NCI-H526 treated with DMSO at 0.1 percent for 48 hours (cell line): ENCODE results near the gene ITPR1.

Experiments
- DNase-seq: peaks from one replicate; lab custom pipeline; 2025; lab: John Stamatoyannopoulos, UW

The ITPR1 gene

GRCh38 chr3:4720316-4721075 is 227.3 kb downstream of the ITPR1 start:
- DNase-seq, result no peak

DNA sequence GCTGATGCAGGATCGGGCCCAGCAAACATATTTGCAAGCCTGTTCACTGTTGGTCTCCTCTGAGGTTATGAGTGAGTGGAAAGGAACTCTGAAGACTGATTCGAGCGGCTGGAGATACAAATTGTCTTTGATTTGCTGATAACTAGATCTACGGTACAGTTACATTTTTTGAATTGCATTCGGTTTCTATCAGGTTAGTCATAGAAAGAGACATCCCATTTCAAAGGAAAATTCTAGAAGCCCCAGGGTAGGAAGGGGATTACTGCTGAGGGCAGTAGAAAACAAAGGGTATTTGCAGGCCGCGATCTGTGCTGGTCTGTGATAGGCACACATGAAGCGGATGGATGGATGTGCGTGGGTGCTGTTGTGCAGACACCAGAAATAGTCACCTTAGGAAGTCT is 228.4 kb downstream of the ITPR1 start:
- DNase-seq, result no peak

- peak; percentile 21 for DNase-seq
Observed at GRCh38 chr3:4722103-4722502, 229.0 kb downstream of the ITPR1 start.

DNA sequence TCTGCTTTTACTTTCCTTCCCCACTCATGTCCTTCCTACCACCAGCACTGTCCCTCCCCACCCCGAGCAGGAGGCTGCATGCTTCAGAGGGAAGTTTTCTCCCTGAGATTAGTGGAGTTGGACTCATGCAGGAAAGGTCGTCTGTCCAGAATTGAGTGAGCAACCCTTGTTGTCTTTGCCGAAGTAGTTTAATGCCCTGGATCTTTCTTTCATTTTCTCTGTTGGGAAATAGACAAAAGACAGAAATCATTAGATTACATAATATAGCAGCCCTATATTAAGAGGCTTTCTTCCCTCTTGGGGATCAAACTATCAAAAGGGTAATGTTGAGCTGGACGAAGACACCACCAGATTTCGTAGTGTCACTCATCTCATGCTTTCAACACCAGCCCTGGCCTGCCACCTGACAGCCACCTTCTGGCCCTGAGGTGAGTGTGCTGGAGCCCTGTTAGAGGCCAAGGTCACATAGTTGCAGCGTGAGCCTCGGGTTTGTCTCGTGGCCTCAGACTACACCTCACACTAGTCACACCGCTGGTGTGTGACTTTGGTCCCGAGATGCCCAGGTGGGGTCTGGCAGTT is 231.0 kb downstream of the ITPR1 start:
- DNase-seq, result no peak

- DNase-seq, result no peak
Observed at GRCh38 chr3:4726549-4726948, 233.4 kb downstream of the ITPR1 start.

DNA sequence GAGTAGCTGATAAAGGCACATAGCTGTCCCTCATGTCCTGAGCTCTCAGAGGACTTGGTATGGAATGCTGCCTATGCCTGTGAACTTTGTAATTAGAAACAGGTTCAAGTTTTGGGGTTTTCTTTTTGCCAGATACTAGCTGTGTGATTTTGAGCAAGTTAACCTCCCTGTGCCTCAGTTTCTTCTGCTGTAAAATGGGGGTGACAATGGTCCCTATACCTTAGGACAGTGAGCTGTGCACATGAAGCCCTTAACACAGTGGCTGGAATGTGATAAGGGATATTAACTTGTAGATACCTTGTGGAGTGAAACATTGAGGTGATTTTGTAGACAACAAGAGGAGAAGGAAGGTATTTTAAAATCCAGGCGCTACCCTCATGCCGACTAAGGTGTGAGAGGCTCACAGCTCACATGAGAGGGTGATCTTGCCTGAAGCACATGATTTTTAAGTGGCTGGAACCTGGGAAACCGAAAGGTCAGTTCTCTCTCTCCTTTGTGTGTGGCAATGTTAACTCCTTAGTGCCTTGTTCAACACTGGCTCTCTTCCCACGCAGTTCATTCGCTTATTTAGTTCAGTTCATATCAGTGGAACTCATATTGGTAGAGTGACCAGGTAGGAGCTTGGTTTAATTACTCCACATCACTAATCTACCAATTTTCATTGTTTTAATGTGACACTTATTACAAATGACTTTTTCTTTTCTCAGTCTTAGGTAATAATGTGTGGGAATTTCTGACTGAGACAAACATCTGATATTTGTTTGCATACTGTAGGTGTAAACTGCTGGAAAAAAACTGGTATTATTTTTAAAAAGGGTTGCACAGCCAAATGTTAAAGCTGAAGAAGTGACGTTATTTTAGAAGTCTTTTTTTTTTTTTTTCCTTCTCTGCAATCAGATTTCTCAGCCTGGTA is 236.2 kb downstream of the ITPR1 start:
- DNase-seq, result no peak

DNA sequence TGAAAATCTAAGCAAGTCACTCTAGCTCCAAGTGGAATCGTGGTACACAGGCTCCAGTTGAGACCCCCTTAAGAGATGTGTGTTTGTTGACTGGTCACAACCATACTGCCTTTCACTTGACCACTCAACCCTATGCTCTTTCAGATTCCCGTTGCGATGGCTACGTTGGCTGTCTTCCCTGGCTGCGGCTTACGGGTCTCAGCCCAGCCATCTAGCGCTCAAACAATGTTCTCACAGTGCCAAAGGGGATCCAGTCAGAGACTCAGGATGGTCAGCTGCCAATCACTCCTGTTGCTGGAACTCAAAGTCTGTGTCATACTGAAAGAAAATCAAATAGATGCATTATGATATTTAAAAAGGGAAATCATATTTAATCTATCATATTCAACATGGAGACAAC is 237.6 kb downstream of the ITPR1 start:
- no peak for DNase-seq

DNA sequence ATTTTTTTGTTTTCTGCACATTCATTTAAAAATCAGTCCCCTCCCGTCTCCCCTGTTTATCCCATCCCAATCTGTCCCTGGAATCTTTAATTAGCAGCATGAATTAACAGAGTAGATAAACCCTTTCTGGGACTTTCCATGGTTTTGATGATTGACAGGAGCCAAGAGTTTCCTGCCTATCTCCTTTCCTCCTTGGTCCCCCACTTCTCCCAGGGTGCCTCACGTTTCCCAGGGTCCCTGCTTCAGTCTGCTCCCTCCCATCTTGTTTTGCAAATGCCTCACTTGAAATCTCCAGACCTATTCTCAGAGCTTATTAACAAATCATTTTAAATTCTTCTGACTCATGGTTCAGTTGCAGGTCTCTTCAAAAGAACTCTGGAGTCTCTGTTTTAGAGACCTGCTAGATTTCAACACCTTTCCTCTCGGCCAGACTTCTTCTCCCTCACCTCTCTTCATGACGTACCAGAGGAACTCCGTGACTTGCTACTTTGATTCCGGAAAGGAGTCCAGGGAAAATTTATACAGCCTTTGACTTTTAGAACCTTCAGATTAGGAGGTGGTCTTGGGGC is 238.5 kb downstream of the ITPR1 start:
- no peak for DNase-seq

- no peak for DNase-seq
Observed at GRCh38 chr3:4732925-4733324, 239.8 kb downstream of the ITPR1 start.

- DNase-seq, result peak; percentile 72
Observed at GRCh38 chr3:4734454-4734853, 241.3 kb downstream of the ITPR1 start.

GRCh38 chr3:4735243-4735642 is 242.1 kb downstream of the ITPR1 start:
- no peak for DNase-seq

GRCh38 chr3:4736284-4736861 is 243.2 kb downstream of the ITPR1 start:
- no peak for DNase-seq

- DNase-seq, result no peak
Observed at GRCh38 chr3:4738737-4739274, 245.7 kb downstream of the ITPR1 start.

- no peak for DNase-seq
Observed at GRCh38 chr3:4739289-4740236, 246.4 kb downstream of the ITPR1 start.

- no peak for DNase-seq
Observed at GRCh38 chr3:4740397-4741105, 247.4 kb downstream of the ITPR1 start.

- no peak for DNase-seq
Observed at GRCh38 chr3:4741106-4741403, 247.9 kb downstream of the ITPR1 start.

DNA sequence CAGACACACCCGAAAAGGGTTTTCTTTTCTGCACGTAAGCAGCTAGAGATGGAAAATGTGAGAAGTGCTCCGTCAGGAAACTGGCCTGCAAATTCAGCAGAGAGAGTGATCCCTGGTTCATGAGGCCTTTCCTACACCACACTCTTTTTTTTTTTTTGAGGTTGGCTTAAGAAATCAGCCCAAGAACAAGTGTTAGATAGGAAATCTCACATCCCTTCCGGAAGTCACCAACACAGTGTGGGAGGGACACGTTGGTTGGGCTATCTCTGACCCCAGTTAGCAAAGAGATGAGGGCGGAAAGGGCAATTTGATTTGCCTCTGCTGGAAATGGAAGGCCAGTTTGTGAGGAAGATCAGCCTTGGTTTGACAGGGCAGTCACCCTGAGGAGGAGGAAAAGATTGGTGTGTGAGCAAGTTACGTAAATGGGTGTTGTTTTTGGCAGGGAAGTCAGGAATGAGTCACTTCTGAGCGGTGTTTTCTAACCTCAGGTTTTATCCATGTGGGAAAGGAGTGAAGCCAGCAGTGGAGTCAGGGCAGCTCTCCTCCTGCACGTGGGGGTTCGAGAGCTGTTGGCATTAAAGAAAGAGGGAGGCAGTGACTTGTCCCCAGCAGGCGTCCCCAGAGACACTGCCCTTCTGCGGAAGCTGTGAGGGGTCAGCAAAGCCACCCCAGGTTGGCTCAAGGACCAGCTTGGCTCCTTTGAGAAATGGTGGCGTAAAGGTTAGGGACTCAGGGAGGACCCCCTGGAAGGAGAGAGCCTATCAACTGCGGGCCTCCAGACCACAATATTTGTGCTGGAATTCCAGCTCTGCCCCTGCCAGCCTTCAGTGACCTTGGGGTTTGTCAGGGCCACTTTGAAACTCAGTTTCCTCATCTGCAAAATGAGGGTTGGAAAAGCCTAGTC is 248.5 kb downstream of the ITPR1 start:
- DNase-seq, result no peak

DNA sequence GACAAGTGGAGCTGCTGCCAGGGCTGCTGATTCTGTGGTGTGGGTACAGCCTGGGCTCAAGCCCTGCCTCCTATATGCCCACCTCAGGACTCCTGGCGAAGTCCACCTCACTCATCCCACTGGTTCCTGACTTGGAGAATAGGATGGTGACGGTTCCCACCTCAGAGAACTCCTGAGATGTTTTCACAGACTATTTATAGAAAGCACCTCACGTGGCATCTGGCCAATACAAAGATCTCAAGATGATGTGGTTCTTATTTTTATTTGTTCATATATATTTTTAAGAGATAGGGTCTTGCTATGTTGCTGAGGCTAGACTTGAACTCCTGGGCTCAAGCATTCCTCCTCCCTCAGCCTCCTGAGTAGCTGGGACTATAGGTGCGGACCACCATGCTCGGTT is 249.2 kb downstream of the ITPR1 start:
- no peak for DNase-seq

DNA sequence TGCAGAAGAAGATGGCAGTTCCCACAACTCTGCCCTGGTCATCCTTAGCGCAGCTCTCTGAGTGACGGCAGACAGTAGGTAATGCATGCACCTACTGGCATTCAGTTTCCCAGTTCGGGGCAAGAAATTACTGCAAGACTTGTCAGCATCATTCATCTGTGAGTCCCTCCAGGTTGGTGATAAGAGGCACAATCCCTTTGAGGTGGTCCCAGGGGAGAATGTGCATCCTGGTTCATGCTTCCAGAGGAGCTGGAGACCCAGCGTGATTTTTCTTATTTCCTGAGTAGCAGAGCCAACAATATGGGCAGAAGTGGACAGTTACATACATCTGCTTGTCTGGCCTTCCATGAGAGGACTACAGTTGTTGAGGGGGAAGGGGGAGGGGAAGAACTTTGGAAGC is 250.2 kb downstream of the ITPR1 start:
- no peak for DNase-seq
